Ishikawa (cell line): Measurements from ENCODE around the gene PLA2G6.
A peak's percentile ranks its signal among the peaks of the same experiment; 100 is the strongest.

Source experiments
- CEBPB ChIP-seq: IDR thresholded peaks from 2 replicates; pipeline ENCODE4 v1.6.1; 2012
- CREB1 ChIP-seq: IDR thresholded peaks from 2 replicates; pipeline ENCODE4 v1.6.1; 2012; ENCODE audit warnings: low read depth
- EGR1 ChIP-seq: IDR thresholded peaks from 2 replicates; pipeline ENCODE4 v1.6.1; 2012
- EP300 ChIP-seq: IDR thresholded peaks from 2 replicates; pipeline ENCODE4 v1.6.1; 2012; ENCODE audit warnings: borderline replicate concordance
- MAX ChIP-seq: IDR thresholded peaks from 2 replicates; pipeline ENCODE4 v1.6.1; 2012
- RAD21 ChIP-seq: IDR thresholded peaks from 2 replicates; pipeline ENCODE4 v1.6.1; 2012; ENCODE audit warnings: low read depth
- TAF1 ChIP-seq: IDR thresholded peaks from 2 replicates; pipeline ENCODE4 v1.6.1; 2012; ENCODE audit warnings: low read depth, mild to moderate bottlenecking
- TCF12 ChIP-seq: IDR thresholded peaks from 2 replicates; pipeline ENCODE4 v1.6.1; 2012; ENCODE audit warnings: low read depth
- TEAD4 ChIP-seq: IDR thresholded peaks from 2 replicates; pipeline ENCODE4 v1.6.1; 2012
- USF1 ChIP-seq: IDR thresholded peaks from 2 replicates; pipeline ENCODE4 v1.6.1; 2012
- YY1 ChIP-seq: IDR thresholded peaks from 2 replicates; pipeline ENCODE4 v1.6.1; 2012; ENCODE audit warnings: low read depth
- TF ChIP-seq, protein P1 (sequence below): IDR thresholded peaks from 2 replicates; pipeline ENCODE4 v1.6.1; 2012; ENCODE audit warnings: low read depth, mild to moderate bottlenecking

DNA sequence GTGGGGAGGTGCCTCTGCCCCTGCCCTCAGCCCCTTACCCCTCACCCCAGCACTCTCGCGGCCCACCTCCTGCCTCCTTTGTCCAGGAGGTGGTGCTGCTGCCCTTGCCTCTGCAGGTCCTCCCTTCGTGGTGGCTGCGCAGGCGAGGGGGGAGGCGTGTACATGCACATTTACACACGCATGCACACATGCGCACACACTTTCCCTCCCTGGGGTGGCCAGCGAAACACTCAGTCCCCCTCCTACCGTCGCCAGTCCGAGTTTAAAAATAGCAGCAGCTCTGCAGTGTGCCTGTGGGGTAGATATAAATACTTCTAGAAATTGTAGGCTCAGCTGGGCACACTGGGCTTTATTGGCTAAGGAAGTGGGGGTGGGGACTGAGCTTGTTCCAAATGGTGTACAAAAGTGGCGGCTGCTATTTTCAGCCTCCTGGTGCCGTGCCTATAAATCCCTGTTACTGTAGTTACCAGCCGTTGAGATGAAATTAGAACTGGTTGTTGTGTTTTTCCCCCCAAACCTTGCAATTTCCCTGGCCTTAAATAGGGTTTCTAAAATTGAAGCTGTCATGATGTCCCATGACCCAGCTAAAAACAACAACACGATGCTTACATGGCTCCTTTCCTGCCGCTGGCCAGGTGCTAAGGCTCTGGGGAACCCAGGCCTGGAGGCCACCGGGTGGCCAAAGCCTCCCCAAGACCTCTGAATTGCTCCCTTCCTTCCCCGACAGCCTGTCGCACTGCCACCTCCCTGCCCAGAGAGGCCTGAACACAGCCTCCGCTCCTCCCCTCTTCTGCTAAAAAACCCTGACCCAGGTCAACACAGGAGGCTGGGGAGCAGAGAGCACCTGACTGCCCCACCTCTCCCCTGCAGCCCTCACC, 112.0 kb downstream of the PLA2G6 start:
- TF ChIP-seq TAF1 (no peak), RAD21 (peak; percentile 16; the same call in 1 of the 2 replicates), TCF12 (no peak), EGR1 (no peak), TEAD4 (no peak), MAX (no peak), EP300 (no peak), YY1 (no peak), CREB1 (no peak), USF1 (no peak), CEBPB (no peak)
- TF ChIP-seq, protein P1, sequence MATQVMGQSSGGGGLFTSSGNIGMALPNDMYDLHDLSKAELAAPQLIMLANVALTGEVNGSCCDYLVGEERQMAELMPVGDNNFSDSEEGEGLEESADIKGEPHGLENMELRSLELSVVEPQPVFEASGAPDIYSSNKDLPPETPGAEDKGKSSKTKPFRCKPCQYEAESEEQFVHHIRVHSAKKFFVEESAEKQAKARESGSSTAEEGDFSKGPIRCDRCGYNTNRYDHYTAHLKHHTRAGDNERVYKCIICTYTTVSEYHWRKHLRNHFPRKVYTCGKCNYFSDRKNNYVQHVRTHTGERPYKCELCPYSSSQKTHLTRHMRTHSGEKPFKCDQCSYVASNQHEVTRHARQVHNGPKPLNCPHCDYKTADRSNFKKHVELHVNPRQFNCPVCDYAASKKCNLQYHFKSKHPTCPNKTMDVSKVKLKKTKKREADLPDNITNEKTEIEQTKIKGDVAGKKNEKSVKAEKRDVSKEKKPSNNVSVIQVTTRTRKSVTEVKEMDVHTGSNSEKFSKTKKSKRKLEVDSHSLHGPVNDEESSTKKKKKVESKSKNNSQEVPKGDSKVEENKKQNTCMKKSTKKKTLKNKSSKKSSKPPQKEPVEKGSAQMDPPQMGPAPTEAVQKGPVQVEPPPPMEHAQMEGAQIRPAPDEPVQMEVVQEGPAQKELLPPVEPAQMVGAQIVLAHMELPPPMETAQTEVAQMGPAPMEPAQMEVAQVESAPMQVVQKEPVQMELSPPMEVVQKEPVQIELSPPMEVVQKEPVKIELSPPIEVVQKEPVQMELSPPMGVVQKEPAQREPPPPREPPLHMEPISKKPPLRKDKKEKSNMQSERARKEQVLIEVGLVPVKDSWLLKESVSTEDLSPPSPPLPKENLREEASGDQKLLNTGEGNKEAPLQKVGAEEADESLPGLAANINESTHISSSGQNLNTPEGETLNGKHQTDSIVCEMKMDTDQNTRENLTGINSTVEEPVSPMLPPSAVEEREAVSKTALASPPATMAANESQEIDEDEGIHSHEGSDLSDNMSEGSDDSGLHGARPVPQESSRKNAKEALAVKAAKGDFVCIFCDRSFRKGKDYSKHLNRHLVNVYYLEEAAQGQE: no peak
